LNCaP clone FGC (cell line): ENCODE results near the gene RAE1.

Source experiments
- DNase-seq: peaks from one replicate; pipeline ENCODE4 v3.0.0-alpha.2; 2011; ENCODE audit warnings: low read depth
- H3K4me3 ChIP-seq: 2 replicates; pipeline ENCODE4 v1.5.1; 2011; ENCODE audit warnings: mild to moderate bottlenecking, low read depth, low read length, control low read depth
- CTCF ChIP-seq: IDR thresholded peaks from 2 replicates; pipeline ENCODE4 v1.5.1; 2012; ENCODE audit warnings: mild to moderate bottlenecking; ENCODE audit not compliant: control insufficient read depth, insufficient read depth; ENCODE audit errors: extremely low read depth

Gene RAE1

GRCh38 chr20:57400821-57401564, 49.9 kb downstream of the RAE1 start:
- TF ChIP-seq CTCF = no peak
- no peak overlapping the region for H3K4me3 ChIP-seq
- no peak for DNase-seq

DNA sequence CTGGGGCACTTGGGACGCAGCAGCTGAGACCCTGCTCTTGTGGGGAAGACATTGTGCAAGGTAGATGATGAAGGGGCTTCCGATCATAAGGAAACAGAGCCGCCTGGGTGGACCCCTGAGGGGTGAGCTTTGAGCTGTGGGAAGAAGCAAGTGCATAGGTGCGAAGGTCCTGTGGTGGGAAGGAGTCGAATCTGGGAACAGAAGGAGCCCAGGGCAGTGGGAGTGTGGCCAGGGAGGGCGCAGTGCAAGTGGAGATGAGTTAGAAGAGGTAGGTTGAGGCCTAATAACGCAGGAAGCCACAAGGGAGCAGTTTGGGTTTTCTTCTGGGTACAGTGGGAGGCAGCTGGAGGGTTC, 50.5 kb downstream of the RAE1 start:
- no peak for TF ChIP-seq CTCF
- no peak overlapping the region for H3K4me3 ChIP-seq
- DNase-seq = no peak

DNA sequence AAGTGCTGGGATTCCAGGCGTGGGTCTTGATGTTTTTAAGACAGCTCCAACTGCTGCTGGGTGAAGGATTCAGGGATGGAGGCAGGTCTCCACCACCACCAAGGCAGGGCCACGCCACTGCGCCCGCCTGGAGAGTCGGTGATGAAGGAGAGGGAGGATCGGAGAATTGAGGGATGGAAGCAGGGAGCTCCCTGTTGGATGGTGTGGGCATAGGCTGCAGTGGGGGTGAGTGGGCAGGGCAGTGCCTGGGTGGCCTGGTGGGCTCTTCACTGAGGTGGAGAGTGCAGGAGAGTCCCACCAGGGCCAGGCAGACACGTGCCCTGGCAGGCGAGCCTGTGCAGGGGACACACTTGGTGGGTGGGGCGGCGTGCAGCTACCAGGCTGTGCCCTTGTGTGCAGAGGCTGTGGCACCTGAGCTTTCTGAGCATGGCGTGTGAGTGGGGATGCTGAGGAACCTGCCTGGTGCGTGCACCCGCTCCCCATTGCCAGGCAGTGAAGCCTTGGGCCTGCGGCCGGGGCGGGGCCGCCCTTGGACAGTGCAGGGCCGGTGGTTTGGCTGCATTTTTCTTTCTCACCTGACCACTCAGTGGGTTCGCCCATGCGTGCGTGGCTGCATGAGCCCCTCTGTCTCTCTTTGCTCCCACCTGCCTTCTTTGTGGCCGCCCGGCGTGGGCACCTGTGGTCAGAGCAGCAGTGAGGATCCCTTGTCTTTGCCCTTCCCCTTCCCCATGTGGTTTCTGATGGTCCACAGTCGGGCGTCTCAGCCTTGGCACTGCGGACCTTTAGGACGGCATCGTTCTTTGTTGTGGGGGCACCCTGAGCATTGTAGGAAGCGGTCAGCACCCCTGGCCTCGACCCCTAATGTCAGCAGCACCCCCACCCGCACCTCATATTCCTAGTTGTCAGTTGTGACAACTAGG, 51.4 kb downstream of the RAE1 start:
- no peak for TF ChIP-seq CTCF
- no peak for DNase-seq

DNA sequence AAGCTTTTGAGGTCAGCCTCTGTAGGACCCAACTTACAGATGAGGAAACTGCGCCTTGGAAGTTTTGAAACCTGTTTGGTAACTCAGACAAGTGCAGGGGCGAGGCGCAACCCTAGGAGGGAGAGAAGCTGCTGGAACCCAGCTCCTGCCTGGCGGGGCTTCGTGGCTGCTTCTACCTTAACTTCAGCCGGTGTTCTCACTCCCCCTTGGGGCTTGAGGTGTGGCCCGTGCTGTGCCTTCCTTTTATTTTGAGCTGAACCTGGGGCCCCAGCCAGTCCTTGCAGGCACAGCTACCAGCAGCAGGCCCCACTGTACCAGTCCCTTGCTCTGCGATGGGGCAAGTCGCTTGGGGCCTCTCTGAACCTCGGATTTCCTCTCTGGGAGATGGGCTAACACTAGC, 52.2 kb downstream of the RAE1 start:
- no peak for DNase-seq
- H3K4me3 ChIP-seq = no peak overlapping the region
- TF ChIP-seq CTCF = no peak

More for the DNA sequence above, 51.4 kb downstream of the RAE1 start:
- no peak overlapping the region for H3K4me3 ChIP-seq

DNA sequence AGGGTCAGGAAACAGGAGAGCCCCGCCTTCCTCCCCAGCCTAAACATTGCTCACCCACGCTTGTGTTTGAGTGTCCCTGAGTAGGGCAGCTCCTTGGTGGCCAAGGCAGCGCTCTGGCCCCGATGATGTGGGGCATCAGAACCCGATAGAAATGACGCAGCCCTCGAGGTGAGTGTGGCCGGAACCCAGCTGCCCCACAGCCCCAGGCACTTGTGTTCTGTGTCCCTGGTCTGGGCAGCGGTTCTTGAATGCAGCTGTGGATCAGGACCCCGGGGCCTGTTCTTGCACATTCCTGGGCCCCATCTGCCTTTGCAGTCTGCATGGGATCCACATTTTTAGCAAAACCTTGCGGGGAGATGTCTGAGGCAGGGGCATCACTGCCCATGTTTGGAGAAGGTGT, 53.0 kb downstream of the RAE1 start:
- no peak overlapping the region for H3K4me3 ChIP-seq
- TF ChIP-seq CTCF = no peak
- no peak for DNase-seq

GRCh38 chr20:57404419-57405072, 53.5 kb downstream of the RAE1 start:
- H3K4me3 ChIP-seq = no peak overlapping the region
- no peak for DNase-seq
- no peak for TF ChIP-seq CTCF
